GM23248 (cell line): Measurements from ENCODE around the gene LNX2. TPM values are rescaled to one million over a fixed set of nuclear protein-coding genes. Genes with fewer than 3 reads are reported as not detected.

Experiments
- DNase-seq: peaks from one replicate; pipeline ENCODE4 v3.0.0-alpha.2; 2015
- H2AFZ ChIP-seq: fragments of 200-600 bp; sonication (generic); 2 replicates; pipeline ENCODE4 v1.6.1; 2016; ENCODE audit warnings: antibody characterized with exemption
- H3F3A ChIP-seq: fragments of 200-600 bp; sonication (generic); 2 replicates; pipeline ENCODE4 v1.6.1; 2016; ENCODE audit warnings: mild to moderate bottlenecking, antibody characterized with exemption, mixed run types; ENCODE audit not compliant: insufficient read depth
- H3K27ac ChIP-seq: fragments of 200-600 bp; sonication (generic); 2 replicates; pipeline ENCODE4 v1.5.1; 2016; ENCODE audit warnings: mild to moderate bottlenecking
- H3K27me3 ChIP-seq: fragments of 200-600 bp; sonication (generic); replicated peaks from 2 replicates; pipeline ENCODE4 v1.6.1; 2016; ENCODE audit warnings: mild to moderate bottlenecking; ENCODE audit not compliant: insufficient read depth
- H3K36me3 ChIP-seq: fragments of 200-600 bp; sonication (generic); 2 replicates; pipeline ENCODE4 v1.6.1; 2016; ENCODE audit warnings: low read depth, mild to moderate bottlenecking
- H3K4me1 ChIP-seq: fragments of 200-600 bp; sonication (generic); 2 replicates; pipeline ENCODE4 v1.6.1; 2016; ENCODE audit warnings: mild to moderate bottlenecking; ENCODE audit not compliant: insufficient read depth
- H3K4me2 ChIP-seq: fragments of 200-600 bp; sonication (generic); one replicate; pipeline ENCODE4 v1.6.1; 2016; ENCODE audit warnings: mild to moderate bottlenecking; ENCODE audit not compliant: unreplicated experiment
- H3K4me3 ChIP-seq: fragments of 200-600 bp; sonication (generic); 2 replicates; pipeline ENCODE4 v1.5.1; 2016; ENCODE audit warnings: mild to moderate bottlenecking
- H3K79me2 ChIP-seq: fragments of 200-600 bp; sonication (generic); 2 replicates; pipeline ENCODE4 v1.6.1; 2016; ENCODE audit warnings: mild to moderate bottlenecking; ENCODE audit not compliant: insufficient read depth
- H3K9ac ChIP-seq: fragments of 200-600 bp; sonication (generic); 2 replicates; pipeline ENCODE4 v1.6.1; 2016; ENCODE audit warnings: mild to moderate bottlenecking
- H3K9me2 ChIP-seq: fragments of 200-600 bp; sonication (generic); 2 replicates; pipeline ENCODE4 v1.6.1; 2016; ENCODE audit warnings: mixed run types, mild to moderate bottlenecking, moderate library complexity; ENCODE audit not compliant: insufficient read depth
- H3K9me3 ChIP-seq: fragments of 200-600 bp; sonication (generic); one replicate; pipeline ENCODE4 v1.6.1; 2017; ENCODE audit warnings: low read depth
- H4K20me1 ChIP-seq: fragments of 200-600 bp; sonication (generic); 2 replicates; pipeline ENCODE4 v1.6.0; 2016; ENCODE audit not compliant: insufficient read depth
- EZH2 ChIP-seq: fragments of 200-600 bp; sonication (generic); IDR thresholded peaks from 2 replicates; pipeline ENCODE4 v1.6.1; 2018; ENCODE audit warnings: antibody characterized with exemption, mild to moderate bottlenecking; ENCODE audit not compliant: insufficient read depth, poor library complexity, severe bottlenecking
- EZH2phosphoT487 ChIP-seq: fragments of 200-600 bp; sonication (generic); IDR thresholded peaks from 2 replicates; pipeline ENCODE4 v1.6.1; 2018; ENCODE audit warnings: antibody characterized with exemption, moderate library complexity, mild to moderate bottlenecking, low read depth; ENCODE audit not compliant: insufficient read depth
- WGBS, 2 experiments: methylation state at CpG; one replicate each; pipeline ENCODE4 v1.1.6; 2015 to 2017; ENCODE audit warnings: low lambda C conversion rate in 2 of 2, low coverage in 1 of 2; ENCODE audit errors: missing lambda C conversion rate in 2 of 2; 5-methylcytosine and 5-hydroxymethylcytosine counted together
- in situ Hi-C: fragments of 300-500 bp; cut with MboI; formaldehyde crosslinking; loops from 2 replicates; pipeline ENCODE4 v1.15.0; 2020
- polyA plus RNA-seq: library from polyadenylated mRNA; unstranded; fragments of >200 nt; fragmentation: Nextera tagmentation; extraction: Ambion mirVana; gene quantifications from 2 replicates; pipeline ENCODE4 v1.2.1, GENCODE V29; 2016
- total RNA-seq: library from RNA; depleted of rRNA; stranded (reverse); fragments of >200 nt; shearing (Covaris generic); gene quantifications from 2 replicates; pipeline ENCODE4 v1.2.3, GENCODE V29; 2014

LNX2 gene
- total and polyA plus RNA-seq, 2 experiments from 2014 or later = 2.0 to 2.6 TPM

DNA sequence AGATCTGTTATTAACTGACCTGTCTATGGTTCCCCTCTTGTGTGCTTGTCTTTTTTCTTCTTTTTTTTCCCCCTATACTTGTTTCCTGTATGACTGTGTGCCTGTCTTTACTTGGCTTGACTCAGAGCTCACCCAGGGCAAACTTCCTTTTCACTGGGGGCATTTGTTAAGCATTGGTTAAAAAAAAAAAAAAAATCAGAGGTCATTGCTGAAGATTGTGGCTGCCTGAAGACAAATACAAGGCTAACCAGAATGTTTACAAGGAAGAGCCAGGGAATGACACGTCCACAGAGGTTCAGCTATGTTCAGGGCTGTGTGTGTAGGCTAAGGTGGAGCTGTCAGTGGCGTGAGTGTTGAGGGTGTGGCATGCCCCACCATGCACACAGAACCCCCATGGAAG lies 47.1 kb downstream of the LNX2 start:
- H3K9me3 ChIP-seq = no peaks in the 10 kb centered on the region
- TF ChIP-seq EZH2 (no peak), EZH2phosphoT487 (no peak)
- no peaks in the 10 kb centered on the region for H3K27me3 ChIP-seq
- H4K20me1 ChIP-seq = no peaks in the 10 kb centered on the region
- H3K4me2 ChIP-seq = no peak overlapping the region
- H3F3A ChIP-seq = no peaks in the 10 kb centered on the region
- H3K4me1 ChIP-seq = no peaks in the 10 kb centered on the region
- WGBS, 2 experiments = 63 to 72% methylated on average over 2 of the region's 2 CpGs
- H3K79me2 ChIP-seq = no peaks in the 10 kb centered on the region
- in situ Hi-C loops = no loop called here
- H3K9me2 ChIP-seq = no peaks in the 10 kb centered on the region
- H3K36me3 ChIP-seq = no peaks in the 10 kb centered on the region; the same call in 1 of the 2 replicates
- H3K9ac ChIP-seq = no peak overlapping the region
- H3K4me3 ChIP-seq = no peak overlapping the region
- DNase-seq = peak; percentile 9
- H3K27ac ChIP-seq = no peak overlapping the region
- no peak overlapping the region for H2AFZ ChIP-seq

DNA sequence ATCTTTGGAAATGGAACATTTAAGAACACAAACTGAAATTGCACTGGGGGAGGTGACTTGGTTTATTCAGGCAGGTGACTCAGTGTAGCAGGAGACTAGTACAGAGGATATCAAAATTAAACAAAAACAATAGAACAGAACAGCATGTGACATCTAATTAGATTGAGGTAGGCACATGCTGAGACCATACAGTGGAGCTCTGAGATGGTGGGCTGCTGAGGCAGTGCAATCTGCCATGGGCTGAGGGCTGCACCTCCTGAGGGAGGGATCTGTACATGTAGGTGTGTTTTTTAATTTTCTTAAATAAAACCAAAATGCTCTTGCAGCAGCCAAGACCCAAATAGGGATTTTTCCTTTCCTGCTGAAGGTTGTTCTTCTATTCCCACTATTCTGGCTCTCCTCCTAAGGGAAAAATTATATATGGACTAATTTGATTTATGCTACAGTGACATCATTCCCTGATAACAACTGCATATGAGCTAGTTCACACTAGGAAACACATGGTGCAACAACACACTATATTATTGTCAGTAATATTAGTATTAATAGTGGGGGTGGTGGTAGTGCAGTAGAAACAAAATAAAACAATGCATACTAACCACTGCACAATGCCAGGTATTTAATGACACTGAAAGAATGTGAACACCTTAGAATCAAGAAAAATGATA lies 48.0 kb downstream of the LNX2 start:
- H3K9me3 ChIP-seq = no peaks in the 10 kb centered on the region
- H3K4me3 ChIP-seq = no peak overlapping the region
- H3F3A ChIP-seq = no peaks in the 10 kb centered on the region
- in situ Hi-C loops = no loop called here
- no peak overlapping the region for H2AFZ ChIP-seq
- H3K9ac ChIP-seq = no peak overlapping the region
- no peaks in the 10 kb centered on the region for H3K9me2 ChIP-seq
- H3K36me3 ChIP-seq = peaks cover 7% of the 10 kb centered on the region; the same call in 1 of the 2 replicates
- no peak for TF ChIP-seq EZH2
- no peak for DNase-seq
- H3K27me3 ChIP-seq = no peaks in the 10 kb centered on the region
- H3K4me2 ChIP-seq = no peak overlapping the region
- no peak overlapping the region for H3K27ac ChIP-seq
- H3K4me1 ChIP-seq = no peaks in the 10 kb centered on the region
- H3K79me2 ChIP-seq = no peaks in the 10 kb centered on the region
- no peaks in the 10 kb centered on the region for H4K20me1 ChIP-seq

DNA sequence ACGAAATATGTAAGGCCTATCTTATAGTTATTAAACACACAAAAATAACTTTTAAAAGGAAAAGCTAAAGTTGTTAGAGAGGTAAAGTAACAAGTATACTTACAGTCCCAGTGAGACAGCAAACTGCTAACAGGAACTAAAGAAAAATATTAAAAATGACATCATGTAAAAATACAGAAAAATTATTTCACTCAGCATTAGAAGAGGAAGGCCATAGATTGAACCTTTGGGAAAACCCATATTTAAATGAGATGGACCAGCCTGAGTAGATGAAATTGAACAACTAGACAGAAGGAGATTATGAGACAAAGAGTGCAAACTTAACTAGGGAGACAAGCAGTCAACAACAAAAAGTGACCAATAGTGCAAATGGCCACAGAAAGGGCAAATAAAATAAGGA lies 49.4 kb downstream of the LNX2 start:
- in situ Hi-C loops = no loop called here
- H4K20me1 ChIP-seq = no peaks in the 10 kb centered on the region
- 80 to 90% methylated on average over 1 of the region's 1 CpG for WGBS, 2 experiments

DNA sequence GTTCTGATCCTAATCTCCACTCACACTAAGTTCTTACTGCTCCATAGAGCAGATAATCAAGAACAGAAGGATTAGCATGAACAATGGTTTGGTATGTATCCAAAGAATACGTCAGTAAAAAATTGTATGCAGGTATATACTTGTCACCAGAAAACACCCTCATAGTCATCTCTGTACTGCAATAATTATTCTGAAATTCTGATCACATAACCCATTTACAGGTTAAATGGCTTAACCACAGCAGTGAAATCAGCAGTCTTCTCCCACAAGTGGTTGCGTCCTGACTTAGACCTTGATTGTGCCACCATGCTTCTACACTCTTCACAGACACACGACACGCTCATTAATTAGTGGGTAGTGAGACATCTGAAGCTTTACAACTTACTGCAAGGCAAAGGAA lies 50.9 kb downstream of the LNX2 start:
- no peaks in the 10 kb centered on the region for H3K9me2 ChIP-seq
- no peak overlapping the region for H3K4me2 ChIP-seq
- H3K36me3 ChIP-seq = peaks cover 16% of the 10 kb centered on the region
- H3K79me2 ChIP-seq = no peaks in the 10 kb centered on the region
- H3K27ac ChIP-seq = no peak overlapping the region
- H3K9me3 ChIP-seq = no peaks in the 10 kb centered on the region
- H3K9ac ChIP-seq = no peak overlapping the region
- 85 to 88% methylated on average over 4 of the region's 4 CpGs for WGBS, 2 experiments
- H2AFZ ChIP-seq = no peak overlapping the region
- no peak for DNase-seq
- no peaks in the 10 kb centered on the region for H4K20me1 ChIP-seq
- no peaks in the 10 kb centered on the region for H3K4me1 ChIP-seq
- no peaks in the 10 kb centered on the region for H3K27me3 ChIP-seq
- H3F3A ChIP-seq = no peaks in the 10 kb centered on the region
- in situ Hi-C loops = no loop called here
- no peak overlapping the region for H3K4me3 ChIP-seq
- TF ChIP-seq EZH2 (no peak), EZH2phosphoT487 (no peak)

More for the DNA sequence above, 49.4 kb downstream of the LNX2 start:
- Histone ChIP-seq H3K4me1 (no peaks in the 10 kb centered on the region), H3K27ac (no peak overlapping the region), H3K79me2 (no peaks in the 10 kb centered on the region), H2AFZ (no peak overlapping the region), H3K4me3 (no peak overlapping the region), H3K9me2 (no peaks in the 10 kb centered on the region), H3K4me2 (no peak overlapping the region), H3F3A (no peaks in the 10 kb centered on the region), H3K9me3 (no peaks in the 10 kb centered on the region), H3K9ac (no peak overlapping the region), H3K36me3 (peaks cover 12% of the 10 kb centered on the region; the same call in 1 of the 2 replicates), H3K27me3 (no peaks in the 10 kb centered on the region)
- TF ChIP-seq EZH2phosphoT487 = no peak
- DNase-seq = no peak

DNA sequence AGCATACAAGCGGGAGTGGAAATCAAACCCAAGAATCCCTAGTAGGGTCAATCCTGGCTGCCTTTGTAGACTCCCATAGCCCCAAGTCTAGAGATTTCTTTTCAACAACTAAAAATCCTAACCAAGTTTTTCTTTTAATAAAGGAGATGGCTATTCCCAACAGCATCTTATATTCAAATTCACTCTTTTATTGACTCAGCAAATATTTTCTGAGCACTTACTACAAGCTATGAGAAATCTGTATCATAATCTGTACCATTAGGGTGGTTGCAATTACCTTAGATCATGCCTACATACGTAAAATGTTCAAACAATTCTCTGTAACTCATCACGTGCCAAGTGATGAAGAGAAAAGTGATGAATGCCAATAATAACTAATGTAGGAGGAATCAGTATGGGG lies 54.5 kb downstream of the LNX2 start:
- Histone ChIP-seq H2AFZ (no peak overlapping the region), H3K27me3 (no peaks in the 10 kb centered on the region), H3K79me2 (no peaks in the 10 kb centered on the region), H3K9me3 (no peaks in the 10 kb centered on the region), H3K27ac (no peak overlapping the region), H3K4me3 (no peak overlapping the region), H3F3A (no peaks in the 10 kb centered on the region), H3K9ac (no peak overlapping the region), H3K4me2 (no peak overlapping the region), H3K4me1 (no peaks in the 10 kb centered on the region), H4K20me1 (no peaks in the 10 kb centered on the region), H3K9me2 (no peaks in the 10 kb centered on the region; the same call in 1 of the 2 replicates), H3K36me3 (peaks cover 16% of the 10 kb centered on the region)
- no peak for DNase-seq
- WGBS, 2 experiments = 86 to 96% methylated on average over 3 of the region's 3 CpGs
- no peak for TF ChIP-seq EZH2phosphoT487
- no peak for TF ChIP-seq EZH2
- in situ Hi-C loops = no loop called here
